ENCODE measurements around the gene MYO7B. TPM values are rescaled to one million over a fixed set of nuclear protein-coding genes. Genes with fewer than 3 reads are reported as not detected.

The MYO7B gene
- total RNA-seq (under 0.01 TPM in 1 of 2 replicates, not detected in the other), polyA plus RNA-seq (not detected in 2 replicates), polyA minus RNA-seq (ENCODE audit: low replicate concordance) (not detected in 2 replicates)
- polyA plus RNA-seq (2012): 0.03 TPM in 1 of 2 replicates, not detected in the other

GRCh38 chr2:127535422-127535901 is at the start of gene MYO7B:
Gene MYO7B (plus strand): TSS chr2:127535683. CDS start chr2:127559723, 24,040 bp downstream.
- DNase-seq (ENCODE audit: low read depth in 2 of 2): no peak
- Histone ChIP-seq H3K4me1 (ENCODE audit: control insufficient read depth, extremely low read depth, insufficient read depth, low read length) (no peaks in the 10 kb centered on the region), H3K27me3 (ENCODE audit: control insufficient read depth, insufficient read depth, low read length) (peaks cover 14% of the 10 kb centered on the region), H3K4me3 (replicated peaks in 1 of 4; ENCODE audit: control extremely low read depth in 1 of 4, insufficient read depth in 1 of 4, low read depth in 3 of 4, low read length in 4 of 4) (no peak within 1 kb of the TSS), H3K9ac (ENCODE audit: insufficient read depth, low read length) (no peak within 1 kb of the TSS), H3K36me3 (ENCODE audit: control insufficient read depth, insufficient read depth, low read length) (no peaks in the 10 kb centered on the region), H3K27ac (ENCODE audit: insufficient read depth, low read length) (no peak within 1 kb of the TSS), H2AFZ (ENCODE audit: low read length) (no peak within 1 kb of the TSS), H3K9me3 (ENCODE audit: control insufficient read depth, insufficient read depth, low read depth, low read length) (no peaks in the 10 kb centered on the region), H3K79me2 (ENCODE audit: control insufficient read depth, insufficient read depth, low read length) (no peaks in the 10 kb centered on the region), H3K4me2 (ENCODE audit: extremely low read depth, insufficient read depth, low read length) (no peak within 1 kb of the TSS), H4K20me1 (ENCODE audit: control insufficient read depth, extremely low read depth, insufficient read depth, low read length) (no peaks in the 10 kb centered on the region)
- TF ChIP-seq, protein P1, sequence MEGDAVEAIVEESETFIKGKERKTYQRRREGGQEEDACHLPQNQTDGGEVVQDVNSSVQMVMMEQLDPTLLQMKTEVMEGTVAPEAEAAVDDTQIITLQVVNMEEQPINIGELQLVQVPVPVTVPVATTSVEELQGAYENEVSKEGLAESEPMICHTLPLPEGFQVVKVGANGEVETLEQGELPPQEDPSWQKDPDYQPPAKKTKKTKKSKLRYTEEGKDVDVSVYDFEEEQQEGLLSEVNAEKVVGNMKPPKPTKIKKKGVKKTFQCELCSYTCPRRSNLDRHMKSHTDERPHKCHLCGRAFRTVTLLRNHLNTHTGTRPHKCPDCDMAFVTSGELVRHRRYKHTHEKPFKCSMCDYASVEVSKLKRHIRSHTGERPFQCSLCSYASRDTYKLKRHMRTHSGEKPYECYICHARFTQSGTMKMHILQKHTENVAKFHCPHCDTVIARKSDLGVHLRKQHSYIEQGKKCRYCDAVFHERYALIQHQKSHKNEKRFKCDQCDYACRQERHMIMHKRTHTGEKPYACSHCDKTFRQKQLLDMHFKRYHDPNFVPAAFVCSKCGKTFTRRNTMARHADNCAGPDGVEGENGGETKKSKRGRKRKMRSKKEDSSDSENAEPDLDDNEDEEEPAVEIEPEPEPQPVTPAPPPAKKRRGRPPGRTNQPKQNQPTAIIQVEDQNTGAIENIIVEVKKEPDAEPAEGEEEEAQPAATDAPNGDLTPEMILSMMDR (conservative IDR thresholded peaks at IDR 0.05 in 1 of 2, IDR thresholded peaks at IDR 0.05 in 1 of 2; ENCODE audit: low read depth in 1 of 2, low read length in 2 of 2): no peak
- TF ChIP-seq EZH2 (IDR thresholded peaks at IDR 0.05; ENCODE audit: low read length, missing control alignments): no peak

- DNase-seq (ENCODE audit: low read depth in 2 of 2): no peak
- no peak overlapping the region for H3K4me2 ChIP-seq (ENCODE audit: extremely low read depth, insufficient read depth, low read length)
- H3K4me1 ChIP-seq (ENCODE audit: control insufficient read depth, extremely low read depth, insufficient read depth, low read length): no peaks in the 10 kb centered on the region
- no peak overlapping the region for H3K27ac ChIP-seq (ENCODE audit: insufficient read depth, low read length)
- H3K9ac ChIP-seq (ENCODE audit: insufficient read depth, low read length): no peak overlapping the region
- H4K20me1 ChIP-seq (ENCODE audit: control insufficient read depth, extremely low read depth, insufficient read depth, low read length): no peaks in the 10 kb centered on the region
- TF ChIP-seq EZH2 (IDR thresholded peaks at IDR 0.05; ENCODE audit: low read length, missing control alignments): no peak
- TF ChIP-seq, protein P1 (conservative IDR thresholded peaks at IDR 0.05 in 1 of 2, IDR thresholded peaks at IDR 0.05 in 1 of 2; ENCODE audit: low read depth in 1 of 2, low read length in 2 of 2): no peak
- H3K79me2 ChIP-seq (ENCODE audit: control insufficient read depth, insufficient read depth, low read length): no peaks in the 10 kb centered on the region
- peaks cover 19% of the 10 kb centered on the region for H3K36me3 ChIP-seq (ENCODE audit: control insufficient read depth, insufficient read depth, low read length)
- no peak overlapping the region for H2AFZ ChIP-seq (ENCODE audit: low read length)
- H3K27me3 ChIP-seq (ENCODE audit: control insufficient read depth, insufficient read depth, low read length): no peaks in the 10 kb centered on the region
- no peak overlapping the region for H3K4me3 ChIP-seq (replicated peaks in 1 of 4; ENCODE audit: control extremely low read depth in 1 of 4, insufficient read depth in 1 of 4, low read depth in 3 of 4, low read length in 4 of 4)
- no peaks in the 10 kb centered on the region for H3K9me3 ChIP-seq (ENCODE audit: control insufficient read depth, insufficient read depth, low read depth, low read length)
Measured at GRCh38 chr2:127485694-127486071, 49.8 kb upstream of the MYO7B start.

- Histone ChIP-seq H3K4me1 (ENCODE audit: control insufficient read depth, extremely low read depth, insufficient read depth, low read length) (no peaks in the 10 kb centered on the region), H3K9ac (ENCODE audit: insufficient read depth, low read length) (no peak overlapping the region), H3K27ac (ENCODE audit: insufficient read depth, low read length) (no peak overlapping the region), H3K4me2 (ENCODE audit: extremely low read depth, insufficient read depth, low read length) (no peak overlapping the region), H4K20me1 (ENCODE audit: control insufficient read depth, extremely low read depth, insufficient read depth, low read length) (no peaks in the 10 kb centered on the region), H3K36me3 (ENCODE audit: control insufficient read depth, insufficient read depth, low read length) (peaks cover 21% of the 10 kb centered on the region), H3K27me3 (ENCODE audit: control insufficient read depth, insufficient read depth, low read length) (no peaks in the 10 kb centered on the region), H3K4me3 (replicated peaks in 1 of 4; ENCODE audit: control extremely low read depth in 1 of 4, insufficient read depth in 1 of 4, low read depth in 3 of 4, low read length in 4 of 4) (no peak overlapping the region), H3K9me3 (ENCODE audit: control insufficient read depth, insufficient read depth, low read depth, low read length) (no peaks in the 10 kb centered on the region), H3K79me2 (ENCODE audit: control insufficient read depth, insufficient read depth, low read length) (no peaks in the 10 kb centered on the region), H2AFZ (ENCODE audit: low read length) (no peak overlapping the region)
- no peak for TF ChIP-seq EZH2 (IDR thresholded peaks at IDR 0.05; ENCODE audit: low read length, missing control alignments)
- TF ChIP-seq, protein P1 (conservative IDR thresholded peaks at IDR 0.05 in 1 of 2, IDR thresholded peaks at IDR 0.05 in 1 of 2; ENCODE audit: low read depth in 1 of 2, low read length in 2 of 2): no peak
- peak in 1 of 2 donors; percentile 34 for DNase-seq (ENCODE audit: low read depth in 2 of 2)
Measured at GRCh38 chr2:127486247-127487058, 49.0 kb upstream of the MYO7B start.
